SK-N-DZ (cell line): Measurements from ENCODE around the gene PEPD.

Source experiments
- DNase-seq: peaks from one replicate; pipeline ENCODE4 v3.0.0-alpha.2; 2015; ENCODE audit warnings: low spot score

PEPD gene

DNA sequence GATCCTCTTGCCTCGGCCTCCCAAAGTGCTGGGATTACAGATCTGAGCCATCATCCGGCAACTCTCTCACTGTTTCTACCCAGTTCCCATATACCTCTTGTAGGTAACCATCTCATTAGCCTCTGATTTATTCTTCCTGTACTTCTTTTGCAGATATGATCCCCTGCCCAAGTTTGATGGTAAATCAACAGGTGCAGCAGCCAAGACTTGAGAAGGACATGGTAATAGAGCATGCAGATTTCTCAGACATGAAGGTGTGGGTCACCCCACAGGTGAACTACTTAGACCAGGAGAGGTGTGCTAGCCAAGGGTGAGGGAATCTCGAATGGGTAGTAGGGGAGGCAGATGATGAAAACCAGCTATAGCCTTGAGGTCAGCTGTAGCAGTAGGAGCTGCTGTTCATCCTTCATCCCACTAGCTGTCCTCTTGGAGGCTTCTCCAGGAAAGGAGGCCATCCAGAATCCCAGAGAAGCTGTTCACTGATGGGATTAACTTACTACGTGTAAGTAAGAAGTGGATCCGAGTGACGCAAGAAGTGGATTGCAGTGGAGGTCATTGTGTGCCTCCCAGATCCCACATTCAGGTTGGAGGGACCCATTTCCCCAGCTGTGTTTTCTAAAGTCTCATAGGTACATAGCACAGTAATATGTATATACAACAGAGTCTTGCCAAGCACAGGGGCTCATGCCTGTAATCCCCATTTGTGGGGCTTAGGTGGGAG, 158.9 kb downstream of the PEPD start:
- no peak for DNase-seq

DNA sequence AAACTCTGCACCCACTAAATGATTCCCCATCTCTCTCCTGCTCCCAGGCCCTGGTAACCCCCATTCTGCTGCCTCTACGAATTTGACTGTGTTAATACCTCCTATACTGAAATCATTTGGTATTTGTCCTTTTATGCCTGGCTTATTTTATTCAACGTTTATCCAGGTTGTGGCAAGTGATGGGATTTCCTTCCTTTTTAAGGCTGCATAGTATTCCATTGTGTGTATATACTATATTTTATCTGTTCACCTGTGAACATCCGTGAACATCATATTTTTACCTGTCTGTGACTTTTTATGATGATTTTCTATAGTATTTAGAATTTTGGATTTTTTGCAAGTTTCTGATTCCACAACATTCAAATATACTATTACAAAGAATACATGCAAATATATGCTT, 162.0 kb downstream of the PEPD start:
- no peak for DNase-seq

DNA sequence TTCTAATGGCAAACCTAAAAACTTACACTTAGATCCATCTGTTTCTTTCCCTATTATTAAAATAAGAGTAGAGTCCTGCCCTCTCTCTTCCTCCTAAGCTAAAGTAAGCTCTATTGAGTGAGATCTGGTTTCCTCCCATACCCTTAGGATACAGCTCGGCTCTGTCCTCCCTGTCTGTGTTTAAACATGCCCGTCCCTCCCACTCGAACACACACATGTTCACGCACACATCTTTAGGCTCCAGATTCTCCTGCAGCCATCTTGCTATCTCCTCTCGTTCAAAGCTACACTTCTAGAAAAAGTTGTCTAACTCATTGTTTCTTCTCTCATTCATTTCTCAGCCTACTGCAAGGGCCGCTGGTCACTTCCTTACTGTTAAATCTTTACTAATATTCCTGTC, 163.2 kb downstream of the PEPD start:
- no peak for DNase-seq

DNA sequence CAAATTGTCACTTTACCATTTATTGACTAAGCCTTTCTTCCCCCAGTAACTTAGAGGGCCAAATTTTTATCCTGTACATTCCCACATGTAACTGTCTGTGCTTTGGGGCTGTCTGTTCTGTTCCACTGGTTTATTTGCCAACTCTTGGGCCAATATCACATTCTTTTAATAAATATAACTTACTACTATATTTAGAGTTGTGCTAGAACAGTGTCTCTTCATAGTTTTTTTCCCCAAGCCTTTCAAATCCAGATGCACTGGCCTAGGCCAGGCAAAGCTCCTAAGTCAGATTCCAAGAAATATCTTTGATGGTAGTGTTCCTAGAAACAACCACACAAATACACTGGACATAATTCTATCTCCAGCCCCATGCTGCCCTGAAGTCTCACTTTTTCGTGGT, 164.0 kb downstream of the PEPD start:
- no peak for DNase-seq

DNA sequence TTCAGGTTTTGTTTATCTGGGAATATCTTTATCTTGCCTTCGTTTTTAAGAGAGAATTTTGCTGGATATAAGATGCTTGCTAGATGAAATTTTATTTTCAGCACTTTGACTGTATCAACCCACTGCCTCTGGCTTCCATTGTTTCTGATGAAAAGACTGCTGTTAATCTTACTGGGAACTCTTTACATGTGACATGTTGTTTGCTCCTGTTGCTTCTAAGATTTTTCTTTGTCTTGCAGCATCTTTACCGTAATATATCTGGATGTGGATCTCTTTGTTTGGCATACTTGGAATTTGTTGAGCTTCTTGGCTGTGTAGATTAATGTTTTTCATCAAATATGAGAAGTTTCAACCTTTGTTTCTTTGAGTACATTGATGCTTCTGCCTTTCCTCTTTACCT, 166.1 kb downstream of the PEPD start:
- no peak for DNase-seq

DNA sequence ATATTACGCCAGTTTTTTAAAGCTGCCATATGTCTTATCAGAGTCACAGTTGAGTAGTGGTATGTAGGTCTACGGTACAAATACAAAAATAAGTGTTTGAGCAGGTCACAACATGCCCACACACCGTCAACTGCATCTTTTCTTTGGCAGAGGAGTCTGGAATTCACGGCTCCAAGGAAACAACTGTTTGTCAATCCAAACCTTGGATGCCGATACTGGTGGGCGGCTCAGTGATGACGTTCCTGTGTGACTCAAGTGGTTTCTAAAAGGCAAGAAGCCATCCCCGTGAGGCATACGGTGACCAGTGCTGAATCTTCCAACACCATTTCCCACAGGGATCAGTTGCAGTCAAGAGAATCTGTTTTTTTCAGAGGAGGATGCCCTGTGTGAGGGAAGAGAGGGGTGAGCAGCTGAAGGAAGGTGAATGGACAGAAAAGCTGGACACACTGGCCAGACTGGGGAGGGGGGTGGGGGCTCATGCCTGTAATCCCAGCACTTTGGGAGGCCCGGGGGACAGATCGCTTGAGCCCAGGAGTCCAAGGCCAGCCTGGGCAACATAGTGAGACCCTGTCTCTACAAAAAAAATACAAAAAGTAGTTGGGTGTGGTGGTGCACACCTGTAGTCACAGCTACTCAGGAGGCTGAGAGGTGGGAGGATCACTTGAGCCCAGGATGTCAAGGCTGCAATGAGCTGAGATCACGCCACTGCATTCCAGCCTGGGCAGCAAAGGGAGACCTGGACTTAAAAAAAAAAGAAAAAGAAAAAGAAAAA, 170.9 kb downstream of the PEPD start:
- no peak for DNase-seq

DNA sequence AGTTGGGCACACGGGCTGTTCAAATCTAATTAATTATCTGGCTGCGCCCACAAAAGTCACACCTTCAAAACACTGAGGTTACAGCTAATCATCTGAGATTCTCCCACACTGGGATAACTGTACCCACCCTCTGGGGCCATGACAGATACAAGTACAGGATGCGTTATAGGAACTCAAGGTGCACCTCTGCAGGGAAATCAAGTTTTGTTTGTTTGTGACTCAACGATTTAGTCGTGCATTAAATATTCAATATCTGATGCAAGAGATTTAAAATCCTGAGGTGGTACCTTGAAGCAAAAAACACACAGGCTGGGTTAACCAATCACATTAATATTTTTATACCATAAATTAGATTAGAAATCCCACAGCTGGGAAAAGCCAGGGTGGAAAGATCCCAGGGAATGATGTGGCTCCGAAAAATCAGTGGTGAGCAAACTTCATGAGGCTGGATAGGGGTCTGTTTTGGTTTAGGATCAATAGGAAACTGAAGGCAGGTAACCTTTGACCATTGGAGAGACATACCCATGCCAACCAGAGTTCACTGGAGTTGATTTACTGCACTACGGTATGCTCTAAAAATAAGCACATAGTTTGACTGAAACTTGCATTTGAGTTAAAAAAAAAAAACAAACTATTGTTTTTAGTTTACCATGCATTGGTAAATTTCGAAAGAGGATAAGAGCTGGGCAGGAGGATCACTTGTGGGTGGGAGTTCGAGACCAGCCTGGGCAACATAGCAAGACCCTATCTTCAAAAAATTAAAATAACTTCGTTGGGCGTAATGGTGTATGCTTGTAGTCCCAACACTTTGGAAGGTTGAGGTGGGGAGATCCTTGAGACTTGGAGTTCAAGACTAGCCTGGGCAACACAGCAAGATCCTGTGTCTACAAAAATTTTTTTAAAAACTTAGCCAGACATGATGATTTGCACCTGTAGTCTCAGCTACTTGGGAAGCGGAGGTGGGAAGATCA, 172.0 kb downstream of the PEPD start:
- DNase-seq: no peak

DNA sequence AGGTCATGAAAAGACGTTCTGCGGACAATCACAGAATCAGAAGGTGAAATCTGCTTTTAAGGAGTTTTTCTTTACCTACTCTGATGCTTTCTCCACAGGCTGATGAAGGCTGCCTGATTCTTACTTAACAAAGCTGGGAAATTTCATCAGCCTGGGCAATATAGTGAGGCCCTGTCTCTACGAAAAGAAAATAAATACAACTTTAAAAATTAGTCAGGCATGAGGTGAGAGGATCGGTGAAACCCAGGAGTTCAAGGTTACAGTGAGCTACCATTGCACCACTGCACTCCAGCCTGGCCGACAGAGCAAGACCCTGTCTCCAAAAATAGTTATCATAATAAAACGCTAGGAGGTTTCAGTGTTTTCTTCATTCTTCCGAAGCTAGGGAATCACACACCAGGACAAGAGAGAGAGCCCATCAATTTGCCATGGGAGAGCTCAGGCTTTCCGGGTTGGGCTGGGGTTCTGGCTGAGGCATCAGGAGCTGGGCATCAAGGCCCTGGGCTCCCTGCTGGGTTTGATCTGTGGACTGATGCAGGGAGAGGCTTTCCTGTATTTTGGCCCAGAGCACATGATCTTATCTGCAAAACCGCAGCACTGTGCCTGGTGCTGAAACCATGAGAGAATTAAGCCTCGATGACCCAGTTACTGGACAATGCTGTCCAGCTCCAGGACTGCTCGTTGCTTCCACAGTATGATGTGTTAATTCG, 173.1 kb downstream of the PEPD start:
- no peak for DNase-seq

DNA sequence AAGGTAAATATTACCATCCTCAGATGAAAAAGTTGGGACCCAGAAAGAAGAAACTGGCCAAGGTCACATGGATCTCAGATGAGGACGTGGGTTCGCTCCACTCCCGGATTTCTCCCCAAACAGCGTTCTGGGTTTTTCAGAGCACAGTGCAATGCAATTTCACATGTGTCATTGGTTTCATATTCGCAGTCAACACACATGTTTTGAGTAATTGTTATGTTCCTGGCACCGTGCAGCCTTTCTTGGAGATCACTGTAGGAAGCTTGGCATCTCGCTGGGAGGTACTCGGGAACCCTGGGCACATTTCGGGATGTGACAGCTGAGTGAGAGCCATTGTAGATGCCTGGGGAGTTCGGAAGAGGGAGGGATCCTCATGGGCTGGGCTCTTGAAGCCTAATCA, 174.3 kb downstream of the PEPD start:
- no peak for DNase-seq

DNA sequence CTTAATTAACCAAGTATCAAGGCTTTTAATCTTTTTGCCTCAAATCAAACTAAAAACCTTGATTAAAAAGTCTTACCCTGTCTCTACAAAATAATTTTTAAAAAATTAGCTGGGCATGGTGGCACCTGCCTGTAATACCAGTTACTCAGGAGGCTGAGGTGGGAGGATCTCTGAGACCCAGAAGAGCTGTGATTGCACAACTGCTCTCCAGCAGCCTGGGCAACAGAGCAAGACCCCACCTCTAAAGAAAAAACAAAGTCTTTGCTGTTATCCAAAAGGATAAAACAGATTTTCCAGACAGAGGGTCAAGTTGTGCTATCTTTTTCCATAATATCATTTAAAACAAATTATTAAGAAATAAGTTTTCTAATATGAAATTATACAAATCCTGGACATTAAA, 174.9 kb downstream of the PEPD start:
- no peak for DNase-seq

DNA sequence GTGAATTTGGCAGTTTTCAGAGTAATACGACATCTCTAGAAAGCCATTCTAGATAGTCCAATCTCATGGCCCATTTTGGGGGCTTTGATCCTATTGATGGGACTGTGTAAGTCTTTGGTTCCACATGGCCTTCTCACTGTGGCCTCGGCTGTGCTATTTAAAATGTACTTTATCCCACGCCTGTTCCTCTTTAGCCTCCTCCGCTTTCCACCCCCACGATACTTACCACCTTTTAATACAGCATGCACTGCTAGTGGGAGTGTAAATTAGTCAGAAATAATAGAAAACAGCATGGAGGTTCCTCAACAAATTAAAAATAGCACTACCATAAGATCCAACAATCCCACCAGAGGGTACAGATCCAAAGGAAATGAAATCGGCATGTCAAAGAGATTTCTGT, 176.4 kb downstream of the PEPD start:
- DNase-seq: no peak

DNA sequence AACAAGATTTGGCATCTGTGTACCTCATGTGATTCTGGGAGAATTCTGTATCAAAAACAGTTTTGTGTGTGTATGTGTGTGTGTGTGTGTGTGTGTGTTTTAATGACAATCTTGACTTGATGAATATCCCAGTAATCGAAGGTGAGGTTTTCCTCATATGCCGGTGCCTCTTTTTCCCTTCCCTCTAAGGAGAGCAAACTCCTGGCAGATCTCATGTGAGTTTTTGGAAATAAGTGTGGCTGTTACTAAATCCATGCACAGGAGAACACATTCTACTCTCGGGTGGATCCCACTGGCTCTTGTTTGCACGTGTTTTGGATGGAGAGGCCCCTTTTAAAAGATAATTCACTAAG, 177.0 kb downstream of the PEPD start:
- DNase-seq: no peak

DNA sequence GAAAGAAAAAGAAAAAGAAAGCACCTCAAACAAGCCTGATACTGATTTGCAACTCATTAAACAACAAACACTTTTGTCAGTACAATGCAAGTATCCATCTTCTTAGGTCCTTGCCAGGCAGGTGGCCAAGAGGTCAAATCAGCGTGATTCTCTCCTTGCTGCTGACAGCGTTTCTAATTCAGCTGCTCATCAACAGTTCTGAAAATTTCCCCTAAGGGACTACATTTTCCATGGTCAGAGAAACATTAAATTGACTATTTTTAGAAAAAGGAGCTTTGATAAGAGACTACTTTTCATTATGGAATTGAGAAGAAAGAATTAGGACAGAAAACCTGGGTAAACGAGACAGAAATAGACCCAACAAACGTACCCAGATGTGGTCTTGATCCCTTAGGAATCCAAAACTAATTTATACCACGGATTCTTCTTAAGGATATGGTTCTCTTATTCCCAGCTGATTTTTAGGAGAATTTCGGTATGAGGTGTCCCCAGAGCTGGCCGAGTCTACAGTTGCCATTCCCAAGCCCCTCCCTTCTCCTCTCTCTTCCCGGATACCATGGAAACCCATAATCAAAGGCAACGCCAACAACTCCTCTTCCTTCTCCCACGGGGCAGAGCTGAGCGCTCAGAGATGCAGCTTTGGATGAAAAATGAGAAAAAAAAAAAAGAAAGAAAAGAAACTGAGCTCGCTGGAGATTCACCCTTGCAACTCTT, 177.6 kb downstream of the PEPD start:
- DNase-seq: no peak

DNA sequence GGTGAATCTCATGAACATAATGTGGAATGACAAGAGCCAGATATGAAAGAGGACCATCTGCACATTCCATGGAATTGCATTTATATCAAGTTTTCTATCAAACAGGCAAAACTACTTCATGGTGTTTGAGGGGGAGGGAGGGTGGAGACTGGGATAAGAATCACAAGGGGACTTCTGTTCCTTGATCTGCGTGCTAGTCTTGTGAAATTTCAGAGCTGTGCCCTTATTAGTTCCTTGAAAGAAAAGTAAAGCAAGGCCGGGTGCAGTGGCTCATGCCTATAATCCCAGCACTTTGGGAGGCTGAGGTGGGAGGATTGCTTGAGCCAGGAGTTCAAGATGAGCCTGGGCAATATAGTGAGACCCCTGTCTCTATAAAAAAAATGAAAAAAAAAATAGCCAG, 178.3 kb downstream of the PEPD start:
- no peak for DNase-seq

DNA sequence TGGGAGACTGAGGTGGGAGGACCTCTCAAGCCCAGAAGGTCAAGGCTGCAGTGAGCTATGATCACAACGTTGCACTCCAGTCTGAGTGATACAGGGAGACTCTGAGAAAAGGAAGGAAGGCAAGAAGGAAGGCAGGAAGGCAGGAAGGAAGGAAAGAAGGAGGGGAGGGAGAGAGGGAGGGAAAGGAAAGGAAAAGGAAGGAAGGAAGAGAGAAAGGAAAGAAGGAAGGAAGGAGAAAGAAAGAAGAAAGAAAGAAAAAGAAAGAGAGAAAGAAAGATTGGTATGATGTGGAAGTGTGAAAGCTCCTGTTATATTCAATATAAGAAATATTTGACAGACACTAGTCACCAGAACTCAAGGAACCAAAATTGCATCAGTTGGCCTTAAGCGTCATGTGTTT, 180.6 kb downstream of the PEPD start:
- no peak for DNase-seq

DNA sequence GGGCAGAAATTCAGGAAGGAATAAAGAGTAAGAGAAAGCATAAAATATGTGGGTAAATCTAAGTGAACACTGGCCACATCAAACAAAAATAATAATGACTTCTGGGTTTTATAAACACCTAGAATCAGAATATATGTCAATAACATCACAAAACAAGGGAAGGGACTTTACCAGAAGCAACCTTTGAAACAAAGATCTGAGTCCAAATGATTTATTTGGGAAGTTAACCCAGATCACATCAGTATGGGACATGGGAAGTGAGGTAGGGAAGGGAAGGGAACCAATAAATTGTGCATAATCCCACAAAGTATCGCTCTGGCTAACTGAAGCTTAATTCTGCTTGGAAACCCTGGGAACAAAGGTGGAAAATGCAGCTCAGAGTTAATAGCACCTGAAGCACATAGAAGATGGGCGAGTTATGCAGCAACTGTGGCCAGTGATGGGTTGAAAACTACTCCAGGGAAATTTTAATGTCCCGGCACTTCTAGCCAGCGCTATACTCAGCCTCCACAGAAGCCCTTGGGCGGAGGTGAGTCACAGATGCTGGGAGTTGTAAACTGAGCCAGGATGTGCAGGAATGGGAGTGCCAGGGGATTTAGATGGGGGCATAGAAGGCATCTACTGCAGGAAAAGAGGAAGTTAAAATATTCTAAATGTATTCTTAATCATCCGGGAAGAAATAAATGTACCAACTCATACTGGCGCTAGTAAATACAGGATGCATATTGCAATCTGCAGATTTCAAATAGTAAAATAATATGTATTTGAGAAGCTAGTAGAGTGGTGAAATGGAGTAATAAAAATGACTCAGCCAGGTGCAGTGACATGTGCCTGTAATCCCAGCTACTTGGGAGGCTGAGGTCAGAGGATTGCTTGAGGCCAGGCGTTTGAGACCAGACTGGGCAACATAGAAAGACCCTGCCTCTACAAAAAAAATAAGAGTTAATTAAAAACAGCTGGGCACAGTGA, 182.3 kb downstream of the PEPD start:
- no peak for DNase-seq
